Peyer's patch (tissue), 4 donors: ENCODE measurements around the gene ACTL6A.

Experiments used
- POLR2A ChIP-seq, 2 donors: fragments of 450-650 bp; IDR thresholded peaks; one replicate each; pipeline ENCODE4 v1.5.1; 2017; ENCODE audit warnings: antibody characterized with exemption in 2 of 2, mild to moderate bottlenecking in 2 of 2, moderate library complexity in 2 of 2
- TF ChIP-seq, protein P1 (sequence below), 6 experiments: fragments of 450-650 bp in 4 of 6; fragments of 200-600 bp in 2 of 6; sonication (generic) in 1 of 6; IDR thresholded peaks; one replicate each; pipeline ENCODE4 v1.5.1; 2017 to 2019; ENCODE audit warnings: antibody characterized with exemption in 6 of 6, mild to moderate bottlenecking in 3 of 6, moderate library complexity in 1 of 6

DNA sequence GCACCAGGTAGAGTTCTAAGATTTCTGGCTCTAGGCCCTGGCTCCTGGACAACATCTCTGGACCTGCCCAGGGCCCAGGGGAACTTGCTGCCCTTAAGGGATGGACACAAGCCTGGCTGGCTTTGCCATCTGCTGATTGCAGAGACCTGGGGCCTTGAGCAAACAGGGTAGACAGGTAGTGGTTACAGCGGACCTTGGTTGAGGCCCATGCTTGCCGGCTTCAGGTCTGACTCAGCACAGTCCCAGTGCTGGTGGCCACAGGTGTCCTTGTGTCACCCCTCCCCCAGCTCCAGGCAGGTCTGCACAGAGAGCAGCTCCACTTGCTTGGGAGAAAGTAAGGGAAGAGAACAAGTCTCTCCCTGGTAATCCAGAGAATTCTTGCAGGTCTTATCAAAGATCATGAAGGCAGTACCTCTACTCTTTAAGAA, 15.9 kb upstream of the ACTL6A start:
- TF ChIP-seq, protein P1, sequence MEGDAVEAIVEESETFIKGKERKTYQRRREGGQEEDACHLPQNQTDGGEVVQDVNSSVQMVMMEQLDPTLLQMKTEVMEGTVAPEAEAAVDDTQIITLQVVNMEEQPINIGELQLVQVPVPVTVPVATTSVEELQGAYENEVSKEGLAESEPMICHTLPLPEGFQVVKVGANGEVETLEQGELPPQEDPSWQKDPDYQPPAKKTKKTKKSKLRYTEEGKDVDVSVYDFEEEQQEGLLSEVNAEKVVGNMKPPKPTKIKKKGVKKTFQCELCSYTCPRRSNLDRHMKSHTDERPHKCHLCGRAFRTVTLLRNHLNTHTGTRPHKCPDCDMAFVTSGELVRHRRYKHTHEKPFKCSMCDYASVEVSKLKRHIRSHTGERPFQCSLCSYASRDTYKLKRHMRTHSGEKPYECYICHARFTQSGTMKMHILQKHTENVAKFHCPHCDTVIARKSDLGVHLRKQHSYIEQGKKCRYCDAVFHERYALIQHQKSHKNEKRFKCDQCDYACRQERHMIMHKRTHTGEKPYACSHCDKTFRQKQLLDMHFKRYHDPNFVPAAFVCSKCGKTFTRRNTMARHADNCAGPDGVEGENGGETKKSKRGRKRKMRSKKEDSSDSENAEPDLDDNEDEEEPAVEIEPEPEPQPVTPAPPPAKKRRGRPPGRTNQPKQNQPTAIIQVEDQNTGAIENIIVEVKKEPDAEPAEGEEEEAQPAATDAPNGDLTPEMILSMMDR (IDR thresholded peaks at IDR 0.05) = no peak
- TF ChIP-seq POLR2A (IDR thresholded peaks at IDR 0.05) = no peak
